Measurements from ENCODE around the gene IL1R2.

DNA sequence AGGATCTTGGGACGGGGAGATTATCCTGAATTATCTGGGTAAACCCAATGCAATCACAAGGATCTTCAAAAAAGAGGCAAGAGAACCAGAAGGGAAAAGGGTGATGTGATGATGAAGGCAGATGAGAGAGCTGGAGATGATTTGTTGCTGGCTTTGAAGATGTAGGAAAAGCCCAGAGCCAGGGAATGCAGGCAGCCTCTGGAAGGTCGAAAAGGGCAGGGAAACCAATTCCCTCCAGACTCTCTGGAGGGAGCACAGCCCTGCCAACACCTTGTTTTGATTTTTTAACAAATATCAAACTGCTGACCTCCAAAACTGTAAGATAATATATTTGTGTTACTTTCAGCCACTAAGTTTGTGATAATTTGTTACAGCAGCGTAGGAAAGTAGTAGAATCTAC, 48.9 kb upstream of the IL1R2 start:
- TF ChIP-seq, protein P1, sequence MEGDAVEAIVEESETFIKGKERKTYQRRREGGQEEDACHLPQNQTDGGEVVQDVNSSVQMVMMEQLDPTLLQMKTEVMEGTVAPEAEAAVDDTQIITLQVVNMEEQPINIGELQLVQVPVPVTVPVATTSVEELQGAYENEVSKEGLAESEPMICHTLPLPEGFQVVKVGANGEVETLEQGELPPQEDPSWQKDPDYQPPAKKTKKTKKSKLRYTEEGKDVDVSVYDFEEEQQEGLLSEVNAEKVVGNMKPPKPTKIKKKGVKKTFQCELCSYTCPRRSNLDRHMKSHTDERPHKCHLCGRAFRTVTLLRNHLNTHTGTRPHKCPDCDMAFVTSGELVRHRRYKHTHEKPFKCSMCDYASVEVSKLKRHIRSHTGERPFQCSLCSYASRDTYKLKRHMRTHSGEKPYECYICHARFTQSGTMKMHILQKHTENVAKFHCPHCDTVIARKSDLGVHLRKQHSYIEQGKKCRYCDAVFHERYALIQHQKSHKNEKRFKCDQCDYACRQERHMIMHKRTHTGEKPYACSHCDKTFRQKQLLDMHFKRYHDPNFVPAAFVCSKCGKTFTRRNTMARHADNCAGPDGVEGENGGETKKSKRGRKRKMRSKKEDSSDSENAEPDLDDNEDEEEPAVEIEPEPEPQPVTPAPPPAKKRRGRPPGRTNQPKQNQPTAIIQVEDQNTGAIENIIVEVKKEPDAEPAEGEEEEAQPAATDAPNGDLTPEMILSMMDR (IDR thresholded peaks at IDR 0.05; ENCODE audit: low read depth, low read length, poor library complexity, severe bottlenecking) = no peak
- no peak for TF ChIP-seq EZH2phosphoT487 (IDR thresholded peaks at IDR 0.05; ENCODE audit: borderline replicate concordance, low read length)
